ENCODE measurements around the gene ADH5.

GRCh38 chr4:99043346-99043745 is 45.2 kb downstream of the ADH5 start:
- no peak for TF ChIP-seq CREB1 (IDR thresholded peaks at IDR 0.05; ENCODE audit: low read depth)
- no peak for TF ChIP-seq NFIC (IDR thresholded peaks at IDR 0.05)
- TF ChIP-seq YY1 (IDR thresholded peaks at IDR 0.05; ENCODE audit: low read depth), result no peak

All from Ishikawa (cell line).